HepG2 (cell line): ENCODE data around the gene FLAD1. TPM values are rescaled to one million over a fixed set of nuclear protein-coding genes. Genes with fewer than 3 reads are reported as not detected.

Experiments used
- ARNT2 ChIP-seq: sonication (generic); formaldehyde crosslinking; IDR thresholded peaks from 2 replicates; pipeline ENCODE4 v1.8.0; 2022; ENCODE audit warnings: mild to moderate bottlenecking, low read depth, missing genetic modification reagents, moderate library complexity
- CBX2 ChIP-seq, 2 experiments: fragments of 200-600 bp in 1 of 2; sonication (generic); formaldehyde crosslinking in 1 of 2; IDR thresholded peaks; 2 replicates each; pipeline versions ENCODE4 v1.7.0 to v1.8.1; 2018 to 2022; ENCODE audit warnings: low read depth in 2 of 2, low read length in 1 of 2, mild to moderate bottlenecking in 1 of 2, missing genetic modification reagents in 1 of 2
- CHD2 ChIP-seq: IDR thresholded peaks from 2 replicates; pipeline ENCODE4 v1.6.1; 2011; ENCODE audit warnings: low read depth, low read length, improper control_type of control experiment
- CSRNP2 ChIP-seq: sonication (generic); formaldehyde crosslinking; conservative IDR thresholded peaks from 2 replicates; pipeline ENCODE4 v1.8.0; 2022; ENCODE audit warnings: low read depth, missing genetic modification reagents
- KLF6 ChIP-seq: IDR thresholded peaks from 2 replicates; pipeline ENCODE4 v1.8.0; 2016; ENCODE audit warnings: missing biosample characterization, missing genetic modification reagents
- TAF15 ChIP-seq: fragments of 200-400 bp; formaldehyde crosslinking; IDR thresholded peaks from one replicate; pipeline ENCODE4 v1.6.1; 2018; ENCODE audit warnings: mild to moderate bottlenecking, low read depth, low read length; ENCODE audit not compliant: poor library complexity, severe bottlenecking
- TARDBP ChIP-seq: sonication (generic); formaldehyde crosslinking; IDR thresholded peaks from 2 replicates; pipeline ENCODE4 v1.8.0; 2022; ENCODE audit warnings: mild to moderate bottlenecking, missing genetic modification reagents
- TBX3 ChIP-seq: fragments of 450-650 bp; IDR thresholded peaks from 2 replicates; pipeline ENCODE4 v1.6.1; 2017; ENCODE audit warnings: antibody characterized with exemption, mild to moderate bottlenecking, inconsistent platforms, borderline replicate concordance
- WIZ ChIP-seq: sonication (generic); formaldehyde crosslinking; IDR thresholded peaks from 2 replicates; pipeline ENCODE4 v1.5.1; 2020; ENCODE audit warnings: mild to moderate bottlenecking, missing genetic modification reagents
- YEATS2 ChIP-seq: sonication (generic); formaldehyde crosslinking; IDR thresholded peaks from 2 replicates; pipeline ENCODE4 v1.4.0; 2020; ENCODE audit warnings: missing genetic modification reagents, borderline replicate concordance
- YEATS4 ChIP-seq: sonication (generic); formaldehyde crosslinking; IDR thresholded peaks from 2 replicates; pipeline ENCODE4 v1.4.0; 2020; ENCODE audit warnings: missing genetic modification reagents, borderline replicate concordance
- ZFP37 ChIP-seq: sonication (generic); formaldehyde crosslinking; IDR thresholded peaks from 2 replicates; pipeline ENCODE4 v1.4.0; 2020; ENCODE audit warnings: missing genetic modification reagents, borderline replicate concordance
- ZKSCAN1 ChIP-seq: fragments of 150-350 bp; IDR thresholded peaks from 2 replicates; pipeline ENCODE4 v1.6.1; 2014; ENCODE audit warnings: low read length
- ZKSCAN8 ChIP-seq: IDR thresholded peaks from 2 replicates; pipeline ENCODE4 v1.6.1; 2016; ENCODE audit warnings: borderline replicate concordance, missing genetic modification reagents, missing compliant biosample characterization
- ZNF256 ChIP-seq: sonication (generic); formaldehyde crosslinking; conservative IDR thresholded peaks from 2 replicates; pipeline ENCODE4 v1.4.0; 2020; ENCODE audit warnings: missing genetic modification reagents
- ZNF281 ChIP-seq: sonication (generic); formaldehyde crosslinking; IDR thresholded peaks from 2 replicates; pipeline ENCODE4 v1.4.0; 2020; ENCODE audit warnings: missing genetic modification reagents, borderline replicate concordance
- ZNF557 ChIP-seq: sonication (generic); formaldehyde crosslinking; IDR thresholded peaks from 2 replicates; pipeline ENCODE4 v1.4.0; 2020; ENCODE audit warnings: missing genetic modification reagents
- ZNF597 ChIP-seq: sonication (generic); formaldehyde crosslinking; IDR thresholded peaks from 2 replicates; pipeline ENCODE4 v1.5.0; 2020; ENCODE audit warnings: missing genetic modification reagents
- ZNF724P ChIP-seq: sonication (generic); formaldehyde crosslinking; IDR thresholded peaks from 2 replicates; pipeline ENCODE4 v1.8.0; 2022; ENCODE audit warnings: missing genetic modification reagents, borderline replicate concordance
- ZNF773 ChIP-seq: sonication (generic); formaldehyde crosslinking; IDR thresholded peaks from 2 replicates; pipeline ENCODE4 v1.4.0; 2020; ENCODE audit warnings: missing genetic modification reagents, borderline replicate concordance
- polyA plus RNA-seq, 8 experiments: library from polyadenylated mRNA; depleted of rRNA in 3 of 8; stranded (reverse) in 7 of 8; unstranded in 1 of 8; fragments of >200 nt; fragmentation: Illumina TruSeq in 4 of 8; extraction: Trizol in 4 of 8; gene quantifications; 2 replicates each; pipeline versions ENCODE4 v1.2.1 to v1.2.3, GENCODE V29; 2011 to 2016; ENCODE audit warnings: low read depth in 4 of 8, missing spikeins in 1 of 8, mixed read lengths in 1 of 8; ENCODE audit not compliant: insufficient read depth in 1 of 8
- total RNA-seq, 5 experiments: library from RNA; depleted of rRNA; stranded (reverse); fragments of >200 nt; fragmentation: Illumina TruSeq; extraction: Trizol; gene quantifications; 2 replicates each; pipeline ENCODE4 v1.2.3, GENCODE V29; 2016; ENCODE audit warnings: low read depth in 1 of 5
- TF ChIP-seq, protein P1 (sequence below): sonication (generic); formaldehyde crosslinking; IDR thresholded peaks from 2 replicates; pipeline ENCODE4 v1.4.0; 2020; ENCODE audit warnings: missing genetic modification reagents, borderline replicate concordance

FLAD1 gene
- total and polyA plus RNA-seq, 2 of the 13 experiments (the other 11 are each of a cell fraction or from before 2014, with no cell fraction given) = 25.9 to 32.8 TPM

DNA sequence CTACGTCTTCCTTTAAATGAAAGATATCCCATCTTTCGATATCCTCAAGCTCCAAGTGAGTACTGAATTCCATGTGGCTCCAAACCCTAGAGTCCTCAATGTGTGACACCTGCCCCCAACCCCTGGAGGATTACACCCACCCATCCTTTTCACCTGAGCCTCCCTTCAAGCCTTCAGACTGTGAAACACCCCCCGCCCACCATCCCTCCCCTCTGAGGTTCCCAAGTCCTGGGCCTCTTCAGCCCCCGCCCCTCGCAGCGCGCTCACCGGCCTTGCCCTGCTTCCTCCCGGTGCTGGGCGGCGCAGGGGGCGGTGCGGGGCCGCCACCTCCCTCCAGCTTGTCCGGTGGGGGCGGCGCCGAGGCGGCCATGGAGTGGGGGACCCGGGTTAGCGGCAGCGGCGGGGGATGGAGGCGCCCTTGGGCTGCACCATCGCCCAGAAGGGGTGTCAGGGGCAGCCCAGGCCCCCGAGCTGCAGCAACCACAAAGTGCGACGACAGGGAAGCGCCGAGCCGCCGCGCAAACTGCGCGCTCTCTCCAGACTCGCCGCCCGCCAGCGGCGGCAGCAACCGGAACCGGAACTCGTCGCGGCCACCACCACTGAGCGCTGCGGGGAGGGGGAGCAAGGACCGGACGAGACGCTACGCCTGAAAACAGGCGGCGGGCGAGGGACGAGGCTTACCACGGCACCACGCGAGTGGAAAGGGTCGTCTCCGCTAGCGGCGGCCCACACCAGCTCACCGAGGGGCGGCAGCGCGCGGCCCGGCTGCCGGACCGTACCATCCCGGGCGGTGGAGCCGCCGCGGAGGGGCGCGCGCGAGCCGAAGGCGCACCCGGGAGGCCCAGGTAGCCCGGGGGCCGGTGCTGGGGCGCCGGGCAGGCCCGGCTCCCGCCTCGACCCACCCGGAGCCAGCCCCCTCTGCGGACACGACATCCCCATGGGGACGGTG lies 21.7 kb upstream of the FLAD1 start, which contains the start of gene PYGO2 (continued):
- TF ChIP-seq TARDBP (CRISPR knock-in tag) (peak; percentile 50; the same call in 1 of the 2 replicates), TAF15 (peak; percentile 58), ZKSCAN8 (peak; percentile 51; the same call in 1 of the 2 replicates), TBX3 (no peak; the same call in 1 of the 2 replicates), ZNF773 (peak; percentile 95), KLF6 (CRISPR knock-in tag) (peak; percentile 78; the same call in 1 of the 2 replicates), ZKSCAN1 (no peak), CHD2 (no peak), ZNF256 (no peak), ARNT2 (CRISPR knock-in tag) (peak; percentile 87), ZNF597 (CRISPR knock-in tag) (no peak), CBX2 (IDR thresholded peaks at IDR 0.05; ENCODE audit: low read depth, low read length) (no peak), CBX2 (CRISPR knock-in tag; IDR thresholded peaks at IDR 0.05; ENCODE audit: low read depth) (no peak), ZNF724P (CRISPR knock-in tag) (no peak), ZNF281 (CRISPR knock-in tag) (no peak; the same call in 1 of the 2 replicates), CSRNP2 (0 out of 2 replicates have a peak, but pooled peaks have one; percentile 23), YEATS4 (peak; percentile 93), ZFP37 (CRISPR knock-in tag) (no peak), ZNF557 (CRISPR knock-in tag) (peak; percentile 89; the same call in 1 of the 2 replicates), YEATS2 (CRISPR knock-in tag) (no peak; the same call in 1 of the 2 replicates), WIZ (CRISPR knock-in tag) (no peak; the same call in 1 of the 2 replicates)
- TF ChIP-seq, protein P1, sequence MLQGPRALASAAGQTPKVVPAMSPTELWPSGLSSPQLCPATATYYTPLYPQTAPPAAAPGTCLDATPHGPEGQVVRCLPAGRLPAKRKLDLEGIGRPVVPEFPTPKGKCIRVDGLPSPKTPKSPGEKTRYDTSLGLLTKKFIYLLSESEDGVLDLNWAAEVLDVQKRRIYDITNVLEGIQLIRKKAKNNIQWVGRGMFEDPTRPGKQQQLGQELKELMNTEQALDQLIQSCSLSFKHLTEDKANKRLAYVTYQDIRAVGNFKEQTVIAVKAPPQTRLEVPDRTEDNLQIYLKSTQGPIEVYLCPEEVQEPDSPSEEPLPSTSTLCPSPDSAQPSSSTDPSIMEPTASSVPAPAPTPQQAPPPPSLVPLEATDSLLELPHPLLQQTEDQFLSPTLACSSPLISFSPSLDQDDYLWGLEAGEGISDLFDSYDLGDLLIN = no peak
